ENCODE results near the gene PTPRA. TPM values are rescaled to one million over a fixed set of nuclear protein-coding genes. Genes with fewer than 3 reads are reported as not detected.

The PTPRA gene
- total RNA-seq, 1 experiment from 2014 or later: 56.9 TPM

GRCh38 chr20:2984956-2985661 is 111.8 kb downstream of the PTPRA start:
- intact Hi-C loops (cut with micrococcal nuclease; ENCODE audit: unreplicated experiment): no loop called here
- Histone ChIP-seq H3K9me3 (ENCODE audit: low read depth, low read length, poor library complexity, severe bottlenecking) (no peaks in the 10 kb centered on the region), H3K36me3 (ENCODE audit: insufficient read depth, low read length, poor library complexity, severe bottlenecking) (peaks cover 20% of the 10 kb centered on the region), H3K4me3 (ENCODE audit: low read depth, low read length, poor library complexity, severe bottlenecking) (no peak overlapping the region), H3K27me3 (replicated peaks; ENCODE audit: insufficient read depth, low read depth, low read length, poor library complexity) (no peaks in the 10 kb centered on the region), H3K27ac (ENCODE audit: low read depth, low read length, poor library complexity, severe bottlenecking) (no peak overlapping the region), H3K4me1 (ENCODE audit: insufficient read depth, low read length, poor library complexity, severe bottlenecking) (peaks cover 10% of the 10 kb centered on the region)
- TF ChIP-seq EZH2 (IDR thresholded peaks at IDR 0.05; ENCODE audit: borderline replicate concordance, low read depth, low read length, poor library complexity, severe bottlenecking): no peak
- TF ChIP-seq CTCF (conservative IDR thresholded peaks at IDR 0.05; ENCODE audit: low read depth, low read length): no peak
- BruUV-seq (replicated peaks): no TSS peak
- peak; percentile 12 for DNase-seq (ENCODE audit: low spot score)
- POLR2A ChIA-PET (ENCODE audit: low non-redundant PET): no interaction called here
- CTCF ChIA-PET: no interaction called here

GRCh38 chr20:2986466-2986865 is 113.2 kb downstream of the PTPRA start:
- H3K9me3 ChIP-seq (ENCODE audit: low read depth, low read length, poor library complexity, severe bottlenecking): no peaks in the 10 kb centered on the region
- intact Hi-C loops (cut with micrococcal nuclease; ENCODE audit: unreplicated experiment): no loop called here
- H3K27me3 ChIP-seq (replicated peaks; ENCODE audit: insufficient read depth, low read depth, low read length, poor library complexity): no peaks in the 10 kb centered on the region
- no peak overlapping the region for H3K4me3 ChIP-seq (ENCODE audit: low read depth, low read length, poor library complexity, severe bottlenecking)
- CTCF ChIA-PET: no interaction called here
- BruUV-seq (replicated peaks): no TSS peak
- H3K36me3 ChIP-seq (ENCODE audit: insufficient read depth, low read length, poor library complexity, severe bottlenecking): peaks cover 28% of the 10 kb centered on the region
- POLR2A ChIA-PET (ENCODE audit: low non-redundant PET): no interaction called here
- TF ChIP-seq EZH2 (IDR thresholded peaks at IDR 0.05; ENCODE audit: borderline replicate concordance, low read depth, low read length, poor library complexity, severe bottlenecking): no peak
- no peak for TF ChIP-seq CTCF (conservative IDR thresholded peaks at IDR 0.05; ENCODE audit: low read depth, low read length)
- peak; percentile 20 for DNase-seq (ENCODE audit: low spot score)
- H3K4me1 ChIP-seq (ENCODE audit: insufficient read depth, low read length, poor library complexity, severe bottlenecking): peaks cover 10% of the 10 kb centered on the region
- H3K27ac ChIP-seq (ENCODE audit: low read depth, low read length, poor library complexity, severe bottlenecking): peak overlapping the region; percentile 10

GRCh38 chr20:2987861-2988260 is 114.6 kb downstream of the PTPRA start:
- intact Hi-C loops (cut with micrococcal nuclease; ENCODE audit: unreplicated experiment): no loop called here
- BruUV-seq (replicated peaks): no TSS peak

More at GRCh38 chr20:2987861-2988260, 114.6 kb downstream of the PTPRA start:
- Histone ChIP-seq H3K36me3 (ENCODE audit: insufficient read depth, low read length, poor library complexity, severe bottlenecking) (peaks cover 36% of the 10 kb centered on the region), H3K4me3 (ENCODE audit: low read depth, low read length, poor library complexity, severe bottlenecking) (no peak overlapping the region), H3K27me3 (replicated peaks; ENCODE audit: insufficient read depth, low read depth, low read length, poor library complexity) (no peaks in the 10 kb centered on the region), H3K4me1 (ENCODE audit: insufficient read depth, low read length, poor library complexity, severe bottlenecking) (peaks cover 10% of the 10 kb centered on the region), H3K9me3 (ENCODE audit: low read depth, low read length, poor library complexity, severe bottlenecking) (no peaks in the 10 kb centered on the region), H3K27ac (ENCODE audit: low read depth, low read length, poor library complexity, severe bottlenecking) (peak overlapping the region; percentile 28)
- ChIA-PET CTCF (no interaction called here), POLR2A (ENCODE audit: low non-redundant PET) (no interaction called here)
- DNase-seq (ENCODE audit: low spot score): no peak
- TF ChIP-seq CTCF (conservative IDR thresholded peaks at IDR 0.05; ENCODE audit: low read depth, low read length): no peak
